WTC11 (cell line): ENCODE measurements around the gene KMT2D. TPM values are rescaled to one million over a fixed set of nuclear protein-coding genes. Genes with fewer than 3 reads are reported as not detected.

Experiments used
- ATAC-seq: fragments of 200-7000 bp; cut with Tn5 transposase; 2 replicates; pipeline ENCODE4 v1.10.0; 2021; ENCODE audit warnings: mild to moderate bottlenecking, moderate library complexity
- CTCF ChIA-PET: fragments of 300-600 bp; sonication (Branson Sonifier 250); formaldehyde crosslinking; loops from one replicate; lab custom pipeline; 2021; ENCODE audit warnings: antibody characterized with exemption; lab: Charles Lee
- POLR2A ChIA-PET: fragments of 350-600 bp; sonication (Branson Sonifier 250); formaldehyde crosslinking; loops from one replicate; lab custom pipeline; 2021; ENCODE audit warnings: antibody characterized with exemption; lab: Charles Lee
- DNase-seq: peaks from one replicate; pipeline ENCODE4 v3.0.0; 2021; ENCODE audit warnings: low spot score
- H3K27ac Mint-ChIP-seq: 2 replicates; pipeline ENCODE4 v1.8.0; 2021; ENCODE audit warnings: mixed read lengths
- H3K27me3 Mint-ChIP-seq: 2 replicates; pipeline ENCODE4 v1.8.0; 2021; ENCODE audit warnings: low read depth, mild to moderate bottlenecking, moderate library complexity, mixed read lengths
- H3K36me3 Mint-ChIP-seq: 2 replicates; pipeline ENCODE4 v1.8.0; 2021; ENCODE audit warnings: mixed read lengths
- H3K4me1 Mint-ChIP-seq: 2 replicates; pipeline ENCODE4 v1.8.0; 2022; ENCODE audit warnings: mixed read lengths
- H3K4me3 Mint-ChIP-seq: 2 replicates; pipeline ENCODE4 v1.8.0; 2021; ENCODE audit warnings: mild to moderate bottlenecking, moderate library complexity, mixed read lengths
- H3K9me3 Mint-ChIP-seq: 2 replicates; pipeline ENCODE4 v1.8.0; 2021; ENCODE audit warnings: mixed read lengths
- CREM ChIP-seq: sonication (generic); formaldehyde crosslinking; IDR thresholded peaks from 2 replicates; pipeline ENCODE4 v1.8.1; 2022; ENCODE audit warnings: mild to moderate bottlenecking, missing genetic modification reagents, moderate library complexity
- ETV6 ChIP-seq: sonication (generic); formaldehyde crosslinking; IDR thresholded peaks from 2 replicates; pipeline ENCODE4 v1.8.1; 2022; ENCODE audit warnings: mild to moderate bottlenecking, missing genetic modification reagents
- MXD4 ChIP-seq: fragments of 250-450 bp; sonication (Bioruptor Pico); IDR thresholded peaks from 2 replicates; pipeline ENCODE4 v1.8.0; 2021; ENCODE audit warnings: mild to moderate bottlenecking, moderate library complexity, borderline replicate concordance
- NFE2L1 ChIP-seq: sonication (generic); formaldehyde crosslinking; IDR thresholded peaks from 2 replicates; pipeline ENCODE4 v1.8.1; 2023; ENCODE audit warnings: missing genetic modification reagents
- OVOL2 ChIP-seq: fragments of 250-450 bp; sonication (Bioruptor Pico); IDR thresholded peaks from 2 replicates; pipeline ENCODE4 v1.9.0; 2021; ENCODE audit warnings: mild to moderate bottlenecking, borderline replicate concordance
- PRDM15 ChIP-seq: sonication (generic); formaldehyde crosslinking; IDR thresholded peaks from 2 replicates; pipeline ENCODE4 v1.8.0; 2022; ENCODE audit warnings: missing genetic modification reagents
- RORB ChIP-seq: fragments of 250-450 bp; sonication (Bioruptor Pico); IDR thresholded peaks from 2 replicates; pipeline ENCODE4 v1.9.0; 2021; ENCODE audit warnings: mild to moderate bottlenecking
- ZNF671 ChIP-seq: fragments of 250-450 bp; sonication (Bioruptor Pico); IDR thresholded peaks from 2 replicates; pipeline ENCODE4 v1.8.0; 2021; ENCODE audit warnings: mild to moderate bottlenecking
- ZSCAN18 ChIP-seq: fragments of 250-450 bp; sonication (Bioruptor Pico); IDR thresholded peaks from 2 replicates; pipeline ENCODE4 v2.1.2; 2022; ENCODE audit warnings: mild to moderate bottlenecking, moderate library complexity
- total RNA-seq: library from RNA; stranded (reverse); gene quantifications from 3 replicates; pipeline ENCODE4 v1.2.3, GENCODE V29; 2021

Gene KMT2D
- total RNA-seq, 1 experiment from 2014 or later = 101 TPM

- TF ChIP-seq OVOL2 (CRISPR knock-in tag) = no peak
- no peak for TF ChIP-seq PRDM15 (CRISPR knock-in tag)
Observed at GRCh38 chr12:49055978-49056754, 4.4 kb downstream of the KMT2D start (continued).

- POLR2A ChIA-PET = no interaction called here
- ATAC-seq = no peak
- peaks cover 54% of the 10 kb centered on the region for H3K36me3 Mint-ChIP-seq
- H3K4me1 Mint-ChIP-seq = peaks cover 37% of the 10 kb centered on the region
- TF ChIP-seq ZSCAN18 (CRISPR knock-in tag) (no peak), ETV6 (no peak), MXD4 (no peak), NFE2L1 (CRISPR knock-in tag) (no peak), ZNF671 (CRISPR knock-in tag) (no peak), RORB (CRISPR knock-in tag) (no peak)
- TF ChIP-seq, all 79 proteins: peak for 0
- DNase-seq = no peak
- Mint-ChIP-seq H3K4me3 (no peak overlapping the region), H3K27me3 (no peaks in the 10 kb centered on the region), H3K9me3 (no peaks in the 10 kb centered on the region), H3K27ac (no peak overlapping the region)
- CTCF ChIA-PET = interaction anchor here (1.0 to 3.2 kb wide), 7 partner anchors 9 to 202 kb away, joined by 3 to 23 read pairs (median 5); partner anchors contain the start of gene RHEBL1
Observed at GRCh38 chr12:49055092-49055491, 5.5 kb downstream of the KMT2D start.

GRCh38 chr12:49054524-49054923 lies 6.1 kb downstream of the KMT2D start:
- POLR2A ChIA-PET = interaction anchor here (0.7 to 1.4 kb wide), 2 partner anchors 11 to 76 kb away, joined by 3 read pairs; partner anchors contain the start of gene TUBA1B
- peaks cover 58% of the 10 kb centered on the region for H3K36me3 Mint-ChIP-seq
- H3K4me1 Mint-ChIP-seq = peaks cover 37% of the 10 kb centered on the region
- no peak for ATAC-seq
- H3K27me3 Mint-ChIP-seq = no peaks in the 10 kb centered on the region
- no peaks in the 10 kb centered on the region for H3K9me3 Mint-ChIP-seq
- H3K27ac Mint-ChIP-seq = no peak overlapping the region
- DNase-seq = no peak
- CTCF ChIA-PET = no interaction called here
- TF ChIP-seq CREM (CRISPR knock-in tag) (no peak), PRDM15 (CRISPR knock-in tag) (no peak), NFE2L1 (CRISPR knock-in tag) (no peak), ZSCAN18 (CRISPR knock-in tag) (no peak), RORB (CRISPR knock-in tag) (no peak)
- TF ChIP-seq, all 79 proteins: peak for 0
- H3K4me3 Mint-ChIP-seq = no peak overlapping the region
